ENCODE data around the gene MYO3B. TPM values are rescaled to one million over a fixed set of nuclear protein-coding genes. Genes with fewer than 3 reads are reported as not detected.

The MYO3B gene
- total and polyA plus RNA-seq, 2 donors from 2014 or later, result 3.5 to 6.4 TPM

DNA sequence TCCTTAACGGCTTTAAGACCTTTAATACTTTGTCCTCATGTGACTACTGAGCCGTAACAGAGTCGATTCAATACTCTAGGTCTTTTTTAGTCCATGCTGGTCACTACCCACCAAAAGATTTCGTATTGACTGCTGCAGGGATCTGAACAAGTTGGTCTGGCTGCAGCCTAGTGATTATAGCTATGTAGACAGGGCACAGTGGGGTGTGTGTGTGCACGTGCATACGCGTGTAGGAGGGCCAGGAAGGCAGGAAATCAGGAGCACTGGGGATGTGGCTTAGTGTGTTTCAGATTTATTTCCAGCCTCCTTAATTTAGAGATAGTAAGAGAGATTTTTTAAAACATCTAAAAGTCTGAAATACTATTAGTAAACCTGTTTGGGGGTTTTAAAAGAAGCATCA, 161.4 kb downstream of the MYO3B start:
- peak in 2 of 5 donors; percentile 16 to 24 for DNase-seq
- no peak overlapping the region for H3K4me3 ChIP-seq (ENCODE audit: low read length in 3 of 3)
- no peak for FAIRE-seq
- no peak overlapping the region for H3K9ac ChIP-seq (ENCODE audit: low read length in 3 of 3)
- no peaks in the 10 kb centered on the region for H3K4me1 ChIP-seq (ENCODE audit: control insufficient read depth in 2 of 3, insufficient read depth in 2 of 3, low read depth in 1 of 3, low read length in 3 of 3)
- no peaks in the 10 kb centered on the region for H3K9me3 ChIP-seq (ENCODE audit: control insufficient read depth in 2 of 3, insufficient read depth in 1 of 3, low read length in 3 of 3)
- H3K27ac ChIP-seq (ENCODE audit: low read depth in 2 of 2, low read length in 2 of 2), result no peak overlapping the region
- intact Hi-C loops (cut with DNase I), result no loop called here
- no peaks in the 10 kb centered on the region for H3K36me3 ChIP-seq (ENCODE audit: control insufficient read depth in 2 of 3, insufficient read depth in 3 of 3, low read length in 3 of 3)
- H3K27me3 ChIP-seq (ENCODE audit: control insufficient read depth, insufficient read depth, low read length), result no peaks in the 10 kb centered on the region
- TF ChIP-seq CTCF (IDR thresholded peaks at IDR 0.05; ENCODE audit: borderline replicate concordance, extremely low read depth, insufficient read depth), result no peak

GRCh38 chr2:170339750-170340692, 162.1 kb downstream of the MYO3B start:
- peak in 2 of 5 donors; percentile 19 to 38 for DNase-seq
- Histone ChIP-seq H3K27me3 (ENCODE audit: control insufficient read depth, insufficient read depth, low read length) (no peaks in the 10 kb centered on the region), H3K36me3 (ENCODE audit: control insufficient read depth in 2 of 3, insufficient read depth in 3 of 3, low read length in 3 of 3) (no peaks in the 10 kb centered on the region), H3K4me1 (ENCODE audit: control insufficient read depth in 2 of 3, insufficient read depth in 2 of 3, low read depth in 1 of 3, low read length in 3 of 3) (no peaks in the 10 kb centered on the region), H3K9ac (ENCODE audit: low read length in 3 of 3) (no peak overlapping the region), H3K27ac (ENCODE audit: low read depth in 2 of 2, low read length in 2 of 2) (no peak overlapping the region), H3K9me3 (ENCODE audit: control insufficient read depth in 2 of 3, insufficient read depth in 1 of 3, low read length in 3 of 3) (no peaks in the 10 kb centered on the region), H3K4me3 (ENCODE audit: low read length in 3 of 3) (no peak overlapping the region)
- intact Hi-C loops (cut with DNase I), result no loop called here
- FAIRE-seq, result no peak
- TF ChIP-seq CTCF (IDR thresholded peaks at IDR 0.05; ENCODE audit: borderline replicate concordance, extremely low read depth, insufficient read depth), result no peak

DNA sequence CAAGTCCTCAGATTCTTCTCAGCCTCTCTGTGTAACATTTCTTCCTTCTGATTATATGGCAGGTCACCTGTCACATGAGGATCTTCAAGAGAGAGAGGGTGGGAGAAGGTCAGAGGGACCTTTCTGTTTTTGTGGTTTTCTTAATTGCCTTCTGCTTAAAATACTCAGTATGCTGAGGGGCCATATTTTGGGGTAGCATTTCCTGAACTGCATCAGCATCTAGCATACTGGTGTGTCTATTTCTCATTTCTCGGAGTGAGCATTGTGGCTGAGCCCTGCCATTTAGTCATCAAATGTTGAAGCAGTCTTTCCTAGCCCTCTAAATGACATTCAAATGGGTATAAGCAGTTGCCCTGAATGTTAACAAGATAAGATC, 162.7 kb downstream of the MYO3B start:
- no peaks in the 10 kb centered on the region for H3K36me3 ChIP-seq (ENCODE audit: control insufficient read depth in 2 of 3, insufficient read depth in 3 of 3, low read length in 3 of 3)
- intact Hi-C loops (cut with DNase I), result no loop called here
- no peak for FAIRE-seq

More for the DNA sequence above, 162.7 kb downstream of the MYO3B start:
- Histone ChIP-seq H3K27me3 (ENCODE audit: control insufficient read depth, insufficient read depth, low read length) (no peaks in the 10 kb centered on the region), H3K9me3 (ENCODE audit: control insufficient read depth in 2 of 3, insufficient read depth in 1 of 3, low read length in 3 of 3) (no peaks in the 10 kb centered on the region), H3K27ac (ENCODE audit: low read depth in 2 of 2, low read length in 2 of 2) (no peak overlapping the region), H3K4me3 (ENCODE audit: low read length in 3 of 3) (no peak overlapping the region), H3K4me1 (ENCODE audit: control insufficient read depth in 2 of 3, insufficient read depth in 2 of 3, low read depth in 1 of 3, low read length in 3 of 3) (no peaks in the 10 kb centered on the region), H3K9ac (ENCODE audit: low read length in 3 of 3) (no peak overlapping the region)
- no peak for DNase-seq
- TF ChIP-seq CTCF (IDR thresholded peaks at IDR 0.05; ENCODE audit: borderline replicate concordance, extremely low read depth, insufficient read depth), result no peak
